Rectal smooth muscle tissue (tissue), 1 donor: ENCODE results near the gene SV2B.
"Not testable (repeated sequence)": the region's sequence is repeated elsewhere in the genome, so short reads cannot be mapped to it uniquely, and the experiment has no call there.

ENCODE experiments used
- H3K27ac ChIP-seq: one replicate; pipeline ENCODE4 v1.7.0; 2013; ENCODE audit warnings: low read depth, low read length, inconsistent platforms
- H3K27me3 ChIP-seq: one replicate; pipeline ENCODE4 v1.7.0; 2013; ENCODE audit warnings: low read length; ENCODE audit not compliant: control insufficient read depth, insufficient read depth
- H3K36me3 ChIP-seq: one replicate; pipeline ENCODE4 v1.7.0; 2013; ENCODE audit warnings: low read length; ENCODE audit not compliant: control insufficient read depth, insufficient read depth
- H3K4me1 ChIP-seq: one replicate; pipeline ENCODE4 v1.7.0; 2013; ENCODE audit warnings: low read length; ENCODE audit not compliant: control insufficient read depth, insufficient read depth
- H3K4me3 ChIP-seq: one replicate; pipeline ENCODE4 v1.7.0; 2013; ENCODE audit warnings: low read length
- H3K9ac ChIP-seq: one replicate; pipeline ENCODE4 v1.7.0; 2013; ENCODE audit warnings: low read length

Gene SV2B

DNA sequence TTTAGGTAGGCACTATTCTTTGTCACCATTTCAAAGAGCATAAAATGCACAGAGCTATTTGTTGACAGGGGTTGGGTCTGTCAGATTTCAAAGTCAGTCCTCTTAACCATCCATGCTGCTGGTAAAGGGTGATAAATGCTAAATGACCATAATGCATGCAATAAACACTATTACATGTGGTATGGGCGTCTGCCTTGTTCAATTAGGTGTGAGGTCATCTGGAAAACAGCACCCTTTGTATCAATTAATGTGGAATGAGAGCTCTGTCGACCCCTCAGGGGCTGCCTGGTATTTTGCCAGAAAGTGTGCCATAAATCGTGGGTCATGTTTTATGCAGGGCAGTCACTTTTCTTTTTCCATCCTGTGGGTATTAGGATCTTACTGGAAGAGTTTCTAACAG, 235.6 kb downstream of the SV2B start:
- no peak overlapping the region for H3K9ac ChIP-seq
- no peaks in the 10 kb centered on the region for H3K4me1 ChIP-seq
- no peaks in the 10 kb centered on the region for H3K36me3 ChIP-seq
- H3K27me3 ChIP-seq: no peaks in the 10 kb centered on the region
- H3K4me3 ChIP-seq: no peak overlapping the region
- no peak overlapping the region for H3K27ac ChIP-seq

- H3K27ac ChIP-seq: no peak overlapping the region
- no peaks in the 10 kb centered on the region for H3K27me3 ChIP-seq
- no peak overlapping the region for H3K9ac ChIP-seq
- no peak overlapping the region for H3K4me3 ChIP-seq
- no peaks in the 10 kb centered on the region for H3K36me3 ChIP-seq
- H3K4me1 ChIP-seq: no peaks in the 10 kb centered on the region
Observed at GRCh38 chr15:91336687-91337086, 236.6 kb downstream of the SV2B start.

DNA sequence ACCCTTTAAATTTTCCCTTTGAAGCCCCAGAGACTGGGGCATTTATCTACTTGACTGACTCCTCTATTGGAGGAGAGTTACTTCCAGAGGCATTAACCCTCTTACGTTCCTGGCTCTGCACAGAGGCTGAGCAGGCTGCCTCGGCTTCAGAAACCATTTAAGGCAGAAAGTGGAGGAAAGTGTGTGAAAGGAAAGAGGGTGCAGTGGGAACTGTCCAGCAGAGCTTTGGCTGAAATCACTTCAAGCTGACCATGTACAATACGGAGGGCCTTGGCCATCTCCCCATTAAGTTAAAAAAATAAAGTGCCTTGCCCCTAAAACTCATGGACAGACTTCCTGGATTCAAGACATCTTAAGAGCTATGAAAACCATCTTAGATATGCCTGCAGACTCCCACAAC, 238.7 kb downstream of the SV2B start:
- Histone ChIP-seq H3K4me3 (no peak overlapping the region), H3K27me3 (no peaks in the 10 kb centered on the region), H3K9ac (no peak overlapping the region), H3K27ac (no peak overlapping the region), H3K36me3 (no peaks in the 10 kb centered on the region), H3K4me1 (no peaks in the 10 kb centered on the region)

- Histone ChIP-seq H3K36me3 (no peaks in the 10 kb centered on the region), H3K27me3 (no peaks in the 10 kb centered on the region), H3K27ac (no peak overlapping the region), H3K4me3 (no peak overlapping the region), H3K4me1 (no peaks in the 10 kb centered on the region), H3K9ac (no peak overlapping the region)
Observed at GRCh38 chr15:91342097-91342496, 242.0 kb downstream of the SV2B start.

GRCh38 chr15:91344912-91345311, 244.9 kb downstream of the SV2B start:
- not testable (repeated sequence) for H3K27me3 ChIP-seq, H3K4me3 ChIP-seq, H3K27ac ChIP-seq, H3K4me1 ChIP-seq, H3K36me3 ChIP-seq, H3K9ac ChIP-seq

GRCh38 chr15:91345736-91346135, 245.7 kb downstream of the SV2B start:
- Histone ChIP-seq H3K27ac (no peak overlapping the region), H3K36me3 (no peaks in the 10 kb centered on the region), H3K9ac (no peak overlapping the region), H3K27me3 (no peaks in the 10 kb centered on the region), H3K4me1 (no peaks in the 10 kb centered on the region), H3K4me3 (no peak overlapping the region)

GRCh38 chr15:91346259-91346658, 246.2 kb downstream of the SV2B start:
- Histone ChIP-seq H3K4me3 (no peak overlapping the region), H3K27me3 (no peaks in the 10 kb centered on the region), H3K36me3 (no peaks in the 10 kb centered on the region), H3K27ac (no peak overlapping the region), H3K4me1 (no peaks in the 10 kb centered on the region), H3K9ac (no peak overlapping the region)

DNA sequence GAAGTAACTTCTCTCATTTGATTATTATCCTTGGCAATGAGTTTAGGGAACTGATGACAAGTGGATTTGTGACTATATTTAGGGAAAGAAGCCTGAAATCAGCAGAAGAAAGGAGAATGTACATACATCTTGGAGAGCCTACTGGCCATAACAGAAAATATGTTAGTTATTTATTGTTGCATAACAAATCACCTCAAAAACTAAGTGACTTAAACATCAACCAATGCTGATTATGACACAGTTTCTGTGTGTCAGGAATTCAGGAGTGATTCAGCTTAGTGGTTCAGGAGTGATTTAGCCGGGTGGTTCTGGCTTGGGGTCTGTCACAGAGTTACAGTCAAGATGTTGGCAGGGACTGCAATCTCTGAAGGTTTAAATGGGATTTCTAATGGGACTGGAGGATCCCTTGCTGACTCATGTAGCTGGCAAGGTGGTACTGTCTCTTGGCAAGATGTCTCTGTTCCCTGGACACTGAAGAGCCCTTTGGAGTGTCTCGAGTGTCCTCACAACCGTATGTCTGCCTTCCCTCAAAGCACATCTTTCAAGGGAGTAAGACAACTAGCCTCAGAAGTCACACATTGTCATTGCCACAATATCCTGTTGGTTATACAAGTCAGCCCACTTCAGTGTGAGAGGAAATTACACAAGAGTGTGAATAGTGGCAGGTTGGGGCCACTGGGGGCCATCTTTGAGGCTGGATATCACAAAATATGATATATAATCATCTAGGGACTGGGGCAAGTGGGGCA, 248.9 kb downstream of the SV2B start:
- H3K4me1 ChIP-seq: no peaks in the 10 kb centered on the region
- H3K36me3 ChIP-seq: no peaks in the 10 kb centered on the region
- no peak overlapping the region for H3K9ac ChIP-seq
- H3K27ac ChIP-seq: no peak overlapping the region
- no peaks in the 10 kb centered on the region for H3K27me3 ChIP-seq
- H3K4me3 ChIP-seq: no peak overlapping the region
